ENCODE measurements around the gene STX8. TPM values are rescaled to one million over a fixed set of nuclear protein-coding genes. Genes with fewer than 3 reads are reported as not detected.

STX8 gene
- total and polyA plus RNA-seq, 9 of the 15 experiments (the other 6 are each of a cell fraction or from before 2014, with no cell fraction given): 14.6 to 42.5 (median 22.1) TPM

- no peak for TF ChIP-seq NFIX (CRISPR knock-in tag; IDR thresholded peaks at IDR 0.05; ENCODE audit: low read depth)
- peak; percentile 100 for TF ChIP-seq TFAP4 (CRISPR knock-in tag; IDR thresholded peaks at IDR 0.05; ENCODE audit: borderline replicate concordance)
- no peak for TF ChIP-seq CEBPB (tag; IDR thresholded peaks at IDR 0.05)
- peak; percentile 95 for TF ChIP-seq ZNF407 (IDR thresholded peaks at IDR 0.05; ENCODE audit: low read depth)
- no peak for TF ChIP-seq CREB1 (IDR thresholded peaks at IDR 0.05)
- TF ChIP-seq CREB1 (CRISPR knock-in tag; IDR thresholded peaks at IDR 0.05): no peak
- peak; percentile 60 for TF ChIP-seq RBFOX2 (IDR thresholded peaks at IDR 0.05; ENCODE audit: low read depth, low read length)
- TF ChIP-seq CGGBP1 (CRISPR knock-in tag; IDR thresholded peaks at IDR 0.05): no peak
- 0 out of 2 replicates have a peak, but pooled peaks have one; percentile 13 for TF ChIP-seq EP400 (IDR thresholded peaks at IDR 0.05)
- no peak for TF ChIP-seq ZNF280B (CRISPR knock-in tag; IDR thresholded peaks at IDR 0.05)
- TF ChIP-seq TBP (optimal IDR thresholded peaks at IDR 0.05; ENCODE audit: low read depth, low read length): no peak
- TF ChIP-seq KAT2B (IDR thresholded peaks at IDR 0.05; ENCODE audit: low read depth, low read length): no peak
- TF ChIP-seq HMGN3 (IDR thresholded peaks at IDR 0.05; ENCODE audit: borderline replicate concordance, extremely low read depth, insufficient read length, low read depth, low read length): peak; percentile 52
- no peak for TF ChIP-seq ZKSCAN3 (CRISPR knock-in tag; IDR thresholded peaks at IDR 0.05)
- TF ChIP-seq SIN3B (IDR thresholded peaks at IDR 0.05; ENCODE audit: low read depth): peak; percentile 57; the same call in 1 of the 2 replicates
- no peak for TF ChIP-seq TCF15 (CRISPR knock-in tag; IDR thresholded peaks at IDR 0.05)
- TF ChIP-seq NEUROD1 (IDR thresholded peaks at IDR 0.05; ENCODE audit: borderline replicate concordance, low read depth, low read length, partially characterized antibody): no peak
These were observed at the start of gene STX8 (continued) for GRCh38 chr17:9575381-9576101.
